Measurements from ENCODE around the gene NKX6-2.
"Not testable (repeated sequence)": the region's sequence is repeated elsewhere in the genome, so short reads cannot be mapped to it uniquely, and the experiment has no call there.

Gene NKX6-2
- total RNA-seq, result 0 to 1.2 (median 0) reads per million in 17 experiments

DNA sequence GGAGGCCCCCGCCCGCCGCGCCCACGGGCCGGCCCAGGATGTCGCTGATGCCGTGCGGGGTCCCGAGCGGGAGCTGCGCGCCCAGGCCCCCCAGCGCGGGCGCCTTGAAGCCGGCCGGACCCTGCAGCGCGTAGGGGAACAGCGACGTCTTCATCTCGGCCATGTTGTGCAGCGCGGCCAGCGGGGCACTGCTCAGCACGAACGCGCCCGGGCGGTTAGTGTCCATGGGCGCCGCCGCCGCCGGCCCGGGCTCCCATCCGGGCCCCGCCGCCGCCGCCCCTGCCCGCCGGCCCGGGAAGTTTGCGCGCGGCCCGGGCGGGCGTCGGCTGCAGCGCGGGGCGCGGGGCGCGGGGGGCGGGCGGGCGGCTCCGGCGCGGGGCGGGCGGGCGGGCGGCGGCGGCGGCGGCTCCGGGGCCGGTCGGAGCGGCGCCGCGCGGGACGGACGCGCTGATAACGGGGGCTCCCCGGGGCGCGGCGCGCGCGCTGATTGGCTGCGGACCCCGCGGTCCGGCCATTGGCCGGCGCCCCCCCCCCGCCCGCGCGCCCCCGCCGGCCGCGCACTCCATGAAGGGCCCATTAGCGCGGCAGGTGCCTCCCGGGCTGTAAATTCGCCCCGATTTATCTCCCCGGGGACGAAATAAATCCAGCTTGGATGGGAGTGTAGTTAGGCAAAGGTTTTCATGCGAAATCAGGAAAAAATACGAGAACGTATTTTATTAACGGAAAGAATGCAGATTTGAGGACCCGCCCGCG, at the start of gene NKX6-2:
TSS of gene NKX6-2 (minus strand) at position 425 of the 753 bp plus-strand sequence. CDS start at position 226, 199 bp downstream.
- peak in 1 of 4 experiments; percentile 16 for DNase-seq

DNA sequence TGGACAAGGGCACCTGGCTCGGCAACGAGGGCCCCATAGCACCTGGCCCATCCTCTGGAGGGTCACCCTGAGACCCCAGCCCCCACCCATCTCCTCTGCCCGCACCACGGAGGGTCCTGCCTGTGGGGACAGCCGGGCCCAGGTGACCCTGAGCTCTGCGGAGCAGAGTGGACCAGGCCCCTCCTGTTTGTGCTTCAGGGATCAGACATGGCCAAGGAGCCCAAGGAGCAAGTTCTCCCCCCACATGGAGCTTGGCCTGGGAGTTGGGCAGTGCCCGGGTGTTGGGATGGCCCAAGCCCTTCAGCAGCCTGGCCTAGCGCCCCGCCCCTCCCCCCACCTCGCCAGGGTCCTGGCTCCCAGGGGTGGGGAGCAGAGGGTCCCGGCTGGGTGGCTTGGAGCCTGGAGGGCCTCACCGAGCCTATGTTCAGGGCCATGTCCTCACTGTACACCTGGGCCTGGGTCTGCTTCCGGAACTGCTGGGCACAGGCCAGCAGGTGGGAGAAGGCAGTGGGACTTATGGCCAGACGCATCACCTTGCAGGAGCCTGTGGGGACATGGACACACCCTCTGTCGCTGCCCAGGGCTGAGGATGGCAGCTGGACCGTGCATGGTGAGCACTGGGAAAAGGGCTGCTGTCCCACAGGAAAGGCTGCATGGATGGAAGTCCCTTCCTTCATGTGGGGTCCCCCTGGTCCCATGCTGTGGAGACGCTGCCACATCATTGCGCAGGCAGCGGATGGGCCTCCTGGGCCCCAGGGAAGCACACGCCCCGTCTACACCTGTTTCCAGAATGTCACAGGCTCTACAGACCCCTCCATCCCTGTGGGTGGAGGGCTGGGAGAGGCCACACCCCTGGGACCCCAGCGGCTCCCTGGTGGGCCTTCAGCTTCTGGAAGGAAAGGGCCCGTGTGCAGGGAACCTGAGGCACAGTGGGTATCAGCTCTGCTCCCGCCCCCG, 49.2 kb upstream of the NKX6-2 start:
- no peak for DNase-seq

DNA sequence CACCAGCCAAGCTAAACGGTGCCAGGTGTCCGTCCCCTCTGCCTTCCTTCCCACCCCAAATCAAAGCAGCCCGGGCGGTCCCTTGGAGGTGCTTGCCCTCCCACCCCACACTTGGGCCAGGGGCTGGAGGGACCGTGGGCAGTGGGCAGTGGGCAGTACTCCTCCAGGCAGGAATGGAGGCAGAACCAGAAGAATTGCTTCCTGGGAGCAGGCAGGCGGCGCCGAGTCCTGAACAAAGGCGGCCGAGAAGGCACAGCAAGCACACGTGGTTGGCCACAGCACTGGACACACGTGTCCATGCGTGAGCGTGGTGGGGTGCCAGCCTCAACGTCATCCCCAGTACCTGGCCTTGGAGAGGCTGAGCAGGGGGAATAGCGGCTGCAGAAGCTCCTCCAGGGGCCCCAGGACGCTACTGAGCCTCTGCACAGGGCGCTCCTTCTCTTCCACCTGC, 48.4 kb upstream of the NKX6-2 start:
- no peak for DNase-seq

- no peak for DNase-seq
Measured at GRCh38 chr10:132833421-132834111, 47.6 kb upstream of the NKX6-2 start.

GRCh38 chr10:132832186-132832969, 46.4 kb upstream of the NKX6-2 start:
- no peak for DNase-seq

DNA sequence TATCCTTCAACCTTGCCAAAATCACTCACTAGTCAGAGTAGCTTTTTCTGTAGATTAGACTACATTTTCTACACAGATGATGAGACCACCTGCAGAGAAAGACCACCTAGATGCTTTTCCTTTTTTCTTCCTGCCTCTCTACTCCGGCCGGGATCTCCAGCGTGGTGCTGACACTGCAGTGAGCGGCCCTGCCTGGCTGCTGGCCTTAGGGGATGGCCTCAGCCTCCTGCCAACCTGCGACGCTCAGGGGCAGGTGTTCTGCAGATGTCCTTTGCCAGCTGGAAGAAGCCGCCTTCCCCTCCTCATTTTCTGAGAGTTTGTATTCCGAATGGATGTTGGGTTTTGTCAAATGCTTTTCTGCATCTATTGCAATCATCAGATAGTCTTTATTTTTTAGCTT, 43.5 kb upstream of the NKX6-2 start:
- DNase-seq, result no peak

DNA sequence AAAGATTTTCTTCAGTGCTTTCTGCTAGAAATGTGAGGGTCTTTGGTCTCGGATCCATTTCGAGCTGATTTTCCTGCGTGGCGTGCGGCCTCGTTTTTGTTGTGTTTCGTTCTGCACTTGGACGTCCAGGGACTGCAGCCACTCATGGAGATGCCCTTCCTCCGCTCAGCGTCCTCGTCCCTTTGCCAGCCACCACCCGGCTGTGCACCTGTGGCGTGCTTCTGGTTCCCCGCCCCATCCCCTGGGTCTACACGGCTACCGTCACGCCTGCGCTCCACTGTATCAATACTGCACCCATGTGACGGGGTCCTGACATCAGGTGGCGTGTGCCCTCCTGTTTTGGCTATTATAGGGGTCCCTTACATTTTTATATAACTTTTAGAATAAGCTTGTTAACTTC, 42.7 kb upstream of the NKX6-2 start:
- no peak for DNase-seq

- no peak for DNase-seq
Measured at GRCh38 chr10:132827861-132828539, 42.1 kb upstream of the NKX6-2 start.

DNA sequence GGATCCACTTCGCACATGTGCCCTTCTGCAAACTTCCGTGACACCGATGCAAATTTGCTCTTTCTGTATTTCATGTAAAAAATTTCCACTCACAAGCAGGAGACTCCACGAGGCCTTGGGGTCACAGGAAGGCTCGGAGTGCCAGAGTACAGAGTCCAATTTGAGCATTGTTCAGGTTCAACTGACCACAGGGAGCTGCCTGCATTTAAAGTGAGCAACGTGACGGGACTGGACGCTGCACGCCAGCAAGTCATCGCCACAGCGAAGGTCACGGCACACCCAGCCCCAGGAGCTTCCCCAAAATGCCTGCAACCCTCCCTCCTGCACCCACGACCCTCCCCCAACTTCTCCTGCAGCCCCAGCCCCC, 41.5 kb upstream of the NKX6-2 start:
- DNase-seq, result no peak

DNA sequence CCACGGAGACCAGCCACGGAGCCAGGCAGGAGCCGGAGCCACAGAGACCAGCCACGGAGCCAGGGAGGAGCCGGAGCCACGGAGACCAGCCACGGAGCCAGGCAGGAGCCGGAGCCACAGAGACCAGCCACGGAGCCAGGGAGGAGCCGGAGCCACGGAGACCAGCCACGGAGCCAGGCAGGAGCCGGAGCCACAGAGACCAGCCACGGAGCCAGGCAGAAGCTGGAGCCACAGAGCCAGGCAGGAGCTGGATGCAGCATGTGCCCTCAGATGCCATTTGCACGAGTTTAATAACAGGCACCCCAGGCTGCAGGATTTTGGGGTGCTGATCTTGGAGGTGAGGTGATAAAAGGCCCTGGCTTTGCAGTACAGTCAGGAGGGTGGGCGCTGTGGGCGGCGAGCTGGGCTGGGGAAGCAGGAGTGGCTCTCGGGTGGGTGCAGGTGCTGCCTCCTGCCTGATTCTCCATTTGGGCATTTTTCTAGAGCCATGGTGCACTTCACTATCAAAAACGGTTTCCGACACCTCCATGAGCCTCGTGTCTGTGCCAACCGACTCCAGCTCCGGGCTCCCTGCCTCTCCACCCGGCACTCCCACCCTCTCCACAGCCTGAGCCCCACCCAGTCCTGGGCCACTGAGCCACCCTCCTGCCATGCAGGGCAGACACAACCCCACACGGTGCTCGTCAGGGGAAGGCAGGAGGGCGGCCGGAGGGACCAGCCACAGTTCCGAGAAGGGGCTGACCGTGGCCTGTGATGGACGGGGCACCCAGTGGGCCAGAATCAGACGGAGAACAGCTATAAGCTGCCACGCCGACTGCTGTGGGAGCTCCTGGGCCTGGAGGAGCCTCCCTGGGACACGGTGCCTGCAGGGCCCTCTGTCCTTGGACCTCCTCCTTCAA, 40.8 kb upstream of the NKX6-2 start:
- no peak for DNase-seq

- not testable (repeated sequence) for DNase-seq
Measured at GRCh38 chr10:132825783-132826523, 40.0 kb upstream of the NKX6-2 start.

DNA sequence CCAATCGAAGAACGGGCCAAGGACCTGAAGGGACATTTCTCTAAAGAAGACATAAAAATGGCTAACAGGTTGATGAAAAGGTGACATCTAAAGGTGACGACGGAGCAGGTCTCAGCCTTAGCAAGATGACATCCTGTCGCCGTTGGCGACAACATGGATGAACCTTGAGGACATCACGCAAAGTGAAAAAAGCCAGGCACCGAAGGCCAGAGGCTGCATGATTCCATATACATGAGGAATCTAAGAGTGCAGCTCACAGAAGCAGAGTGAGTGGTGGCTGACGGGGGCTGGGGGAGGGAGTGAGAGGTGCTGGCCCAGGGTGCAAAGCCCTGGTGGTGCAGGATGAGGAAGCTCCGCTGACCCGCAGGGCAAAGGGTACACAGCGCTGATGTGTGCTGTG, 34.1 kb upstream of the NKX6-2 start:
- no peak for DNase-seq

DNA sequence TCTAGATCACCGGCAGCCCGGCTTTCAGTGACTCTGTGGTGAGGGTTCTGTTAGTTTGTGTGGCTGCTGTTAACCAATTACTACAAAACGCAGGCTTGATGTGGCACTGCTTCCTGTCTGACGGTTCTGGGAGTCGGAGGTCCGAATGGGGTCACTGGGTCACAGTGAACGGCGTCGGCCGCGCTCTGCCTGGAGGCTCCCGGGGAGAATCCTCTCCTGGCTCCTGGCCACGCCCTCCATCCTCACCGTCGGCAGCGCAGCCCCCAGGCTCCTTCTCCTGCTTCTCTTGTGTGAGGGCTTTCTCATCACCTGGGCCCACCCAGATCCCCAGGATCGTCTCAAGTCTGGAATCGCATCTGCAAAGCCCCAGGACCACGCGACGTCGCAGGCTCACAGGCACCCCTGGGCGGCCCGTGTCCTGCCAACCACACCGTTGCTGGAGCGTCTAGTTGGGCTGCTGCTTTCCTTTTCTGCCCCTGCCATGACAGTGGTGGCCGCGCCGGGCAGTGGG, 31.8 kb upstream of the NKX6-2 start:
- no peak for DNase-seq

- no peak for DNase-seq
Measured at GRCh38 chr10:132816718-132817117, 30.8 kb upstream of the NKX6-2 start.

- no peak for DNase-seq
Measured at GRCh38 chr10:132815168-132815857, 29.4 kb upstream of the NKX6-2 start.

DNA sequence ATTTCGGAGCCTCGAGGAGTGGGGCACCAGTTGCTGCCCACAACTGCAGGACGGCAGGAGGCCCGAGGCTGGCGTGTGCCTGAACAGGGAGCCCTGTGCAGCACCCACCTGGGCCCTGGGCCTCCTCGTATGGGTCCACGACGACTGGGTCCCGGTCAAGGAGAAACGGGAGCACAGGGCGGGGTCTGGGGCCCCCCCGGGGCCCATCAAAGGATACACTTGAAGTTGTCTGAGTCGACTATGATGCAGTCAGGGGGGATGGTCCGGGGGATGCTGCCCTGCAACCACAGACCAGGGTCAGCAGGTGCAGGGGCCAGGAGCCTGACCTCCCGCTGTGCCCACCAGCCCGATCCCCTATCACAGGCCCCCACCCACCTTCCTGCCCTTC, 28.5 kb upstream of the NKX6-2 start:
- DNase-seq, result no peak

GRCh38 chr10:132813560-132814468, 27.9 kb upstream of the NKX6-2 start:
- no peak for DNase-seq

- DNase-seq, result no peak
Measured at GRCh38 chr10:132813001-132813401, 27.1 kb upstream of the NKX6-2 start.
